Caco-2 (cell line): ENCODE measurements around the gene ATG7. TPM values are rescaled to one million over a fixed set of nuclear protein-coding genes. Genes with fewer than 3 reads are reported as not detected.
A peak's percentile ranks its signal among the peaks of the same experiment; 100 is the strongest.

Experiments
- Bru-seq: library from RNA; stranded (reverse); fragments of 400-500 nt; gene quantifications from one replicate; lab custom pipeline; 2021; lab: Mats Ljungman, UMichigan
- BruChase-seq, 2 experiments: library from RNA; stranded (reverse); fragments of 400-500 nt; gene quantifications; one replicate each; lab custom pipeline; 2021; lab: Mats Ljungman, UMichigan
- BruUV-seq: library from RNA; stranded (reverse); fragments of 400-500 nt; replicated peaks from 2 replicates; lab custom pipeline; 2021; lab: Mats Ljungman, UMichigan
- CTCF ChIA-PET: fragments of 300-600 bp; sonication (Branson Sonifier 250); formaldehyde crosslinking; loops from one replicate; lab custom pipeline; 2022; ENCODE audit warnings: antibody characterized with exemption; lab: Charles Lee
- POLR2A ChIA-PET: fragments of 300-600 bp; sonication (Branson Sonifier 250); formaldehyde crosslinking; loops from one replicate; lab custom pipeline; 2022; ENCODE audit warnings: antibody characterized with exemption; lab: Charles Lee
- DNase-seq, 2 experiments: peaks; one replicate each; pipeline versions ENCODE4 v3.0.0 to v3.0.0-alpha.2; 2020 to 2022
- H3K27me3 ChIP-seq: replicated peaks from 2 replicates; pipeline ENCODE4 v1.6.0; 2011; ENCODE audit warnings: low read length; ENCODE audit not compliant: control insufficient read depth, insufficient read depth
- H3K36me3 ChIP-seq: 2 replicates; pipeline ENCODE4 v1.5.1; 2011; ENCODE audit warnings: low read length; ENCODE audit not compliant: control insufficient read depth, insufficient read depth
- H3K4me1 ChIP-seq: fragments of 250-450 bp; sonication (Bioruptor Pico); 2 replicates; pipeline ENCODE4 v1.5.1; 2020; ENCODE audit warnings: mild to moderate bottlenecking
- H3K4me3 ChIP-seq: 2 replicates; pipeline ENCODE4 v1.5.1; 2011; ENCODE audit warnings: low read depth, mild to moderate bottlenecking, control low read depth, low read length
- H3K9me3 ChIP-seq: fragments of 250-450 bp; sonication (Bioruptor Pico); 2 replicates; pipeline ENCODE4 v1.5.1; 2020; ENCODE audit warnings: mild to moderate bottlenecking, moderate library complexity
- H3K27ac Mint-ChIP-seq: one replicate; pipeline ENCODE4 v1.8.0; 2022; ENCODE audit warnings: mixed read lengths; ENCODE audit not compliant: unreplicated experiment
- H3K27me3 Mint-ChIP-seq: one replicate; pipeline ENCODE4 v1.8.0; 2022; ENCODE audit warnings: mixed read lengths; ENCODE audit not compliant: insufficient read depth, unreplicated experiment
- H3K36me3 Mint-ChIP-seq: one replicate; pipeline ENCODE4 v1.8.0; 2022; ENCODE audit warnings: mild to moderate bottlenecking, mixed read lengths; ENCODE audit not compliant: insufficient read depth, unreplicated experiment
- H3K4me1 Mint-ChIP-seq: one replicate; pipeline ENCODE4 v1.8.0; 2022; ENCODE audit warnings: low read depth, mixed read lengths; ENCODE audit not compliant: unreplicated experiment
- H3K4me3 Mint-ChIP-seq: one replicate; pipeline ENCODE4 v1.8.0; 2022; ENCODE audit warnings: mild to moderate bottlenecking, moderate library complexity, mixed read lengths; ENCODE audit not compliant: unreplicated experiment
- H3K9me3 Mint-ChIP-seq: one replicate; pipeline ENCODE4 v1.8.0; 2022; ENCODE audit warnings: mixed read lengths; ENCODE audit not compliant: unreplicated experiment
- intact Hi-C: fragments of 100-400 bp; cut with micrococcal nuclease; formaldehyde crosslinking; loops from one replicate; pipeline ENCODE4 v1.10.0; 2022; ENCODE audit not compliant: unreplicated experiment
- long read RNA-seq: library from polyadenylated mRNA; stranded (forward); transcript quantifications from one replicate; pipeline ENCODE4 v2.0.0, GENCODE V29; 2022
- total RNA-seq: library from RNA; stranded (reverse); gene quantifications from 2 replicates; pipeline ENCODE4 v1.2.3, GENCODE V29; 2022
- TF ChIP-seq, protein P1 (sequence below), 2 experiments: fragments of 200-600 bp in 1 of 2; IDR thresholded peaks; 1 replicate in 1 of 2; 2 replicates in 1 of 2; pipeline versions ENCODE4 v1.5.1 to v1.8.0; 2011 to 2022; ENCODE audit warnings: antibody characterized with exemption in 1 of 2, control low read depth in 1 of 2, inconsistent platforms in 1 of 2, low read depth in 1 of 2, low read length in 1 of 2, mild to moderate bottlenecking in 1 of 2, moderate library complexity in 1 of 2; ENCODE audit not compliant: insufficient read depth in 1 of 2, severe bottlenecking in 1 of 2, unreplicated experiment in 1 of 2

Gene ATG7, protein sequence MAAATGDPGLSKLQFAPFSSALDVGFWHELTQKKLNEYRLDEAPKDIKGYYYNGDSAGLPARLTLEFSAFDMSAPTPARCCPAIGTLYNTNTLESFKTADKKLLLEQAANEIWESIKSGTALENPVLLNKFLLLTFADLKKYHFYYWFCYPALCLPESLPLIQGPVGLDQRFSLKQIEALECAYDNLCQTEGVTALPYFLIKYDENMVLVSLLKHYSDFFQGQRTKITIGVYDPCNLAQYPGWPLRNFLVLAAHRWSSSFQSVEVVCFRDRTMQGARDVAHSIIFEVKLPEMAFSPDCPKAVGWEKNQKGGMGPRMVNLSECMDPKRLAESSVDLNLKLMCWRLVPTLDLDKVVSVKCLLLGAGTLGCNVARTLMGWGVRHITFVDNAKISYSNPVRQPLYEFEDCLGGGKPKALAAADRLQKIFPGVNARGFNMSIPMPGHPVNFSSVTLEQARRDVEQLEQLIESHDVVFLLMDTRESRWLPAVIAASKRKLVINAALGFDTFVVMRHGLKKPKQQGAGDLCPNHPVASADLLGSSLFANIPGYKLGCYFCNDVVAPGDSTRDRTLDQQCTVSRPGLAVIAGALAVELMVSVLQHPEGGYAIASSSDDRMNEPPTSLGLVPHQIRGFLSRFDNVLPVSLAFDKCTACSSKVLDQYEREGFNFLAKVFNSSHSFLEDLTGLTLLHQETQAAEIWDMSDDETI
- total RNA-seq: 24.4 and 28.6 TPM in 2 replicates
- Bru-seq, nascent RNA: percentile 63 among the genes with signal in this experiment
- percentile 65 among the genes with signal in this experiment for BruChase-seq, experiment 1, labeled RNA remaining after a 2-hour chase
- BruChase-seq, experiment 2, labeled RNA remaining after a 6-hour chase: percentile 61 among the genes with signal in this experiment
- long read RNA-seq, full-length matches to known transcripts: 12 of 35 reads
- long read RNA-seq, partial matches to known transcripts: 11 of 35 reads
- long read RNA-seq, other reads (novel, unspliced or antisense): 12 of 35 reads

DNA sequence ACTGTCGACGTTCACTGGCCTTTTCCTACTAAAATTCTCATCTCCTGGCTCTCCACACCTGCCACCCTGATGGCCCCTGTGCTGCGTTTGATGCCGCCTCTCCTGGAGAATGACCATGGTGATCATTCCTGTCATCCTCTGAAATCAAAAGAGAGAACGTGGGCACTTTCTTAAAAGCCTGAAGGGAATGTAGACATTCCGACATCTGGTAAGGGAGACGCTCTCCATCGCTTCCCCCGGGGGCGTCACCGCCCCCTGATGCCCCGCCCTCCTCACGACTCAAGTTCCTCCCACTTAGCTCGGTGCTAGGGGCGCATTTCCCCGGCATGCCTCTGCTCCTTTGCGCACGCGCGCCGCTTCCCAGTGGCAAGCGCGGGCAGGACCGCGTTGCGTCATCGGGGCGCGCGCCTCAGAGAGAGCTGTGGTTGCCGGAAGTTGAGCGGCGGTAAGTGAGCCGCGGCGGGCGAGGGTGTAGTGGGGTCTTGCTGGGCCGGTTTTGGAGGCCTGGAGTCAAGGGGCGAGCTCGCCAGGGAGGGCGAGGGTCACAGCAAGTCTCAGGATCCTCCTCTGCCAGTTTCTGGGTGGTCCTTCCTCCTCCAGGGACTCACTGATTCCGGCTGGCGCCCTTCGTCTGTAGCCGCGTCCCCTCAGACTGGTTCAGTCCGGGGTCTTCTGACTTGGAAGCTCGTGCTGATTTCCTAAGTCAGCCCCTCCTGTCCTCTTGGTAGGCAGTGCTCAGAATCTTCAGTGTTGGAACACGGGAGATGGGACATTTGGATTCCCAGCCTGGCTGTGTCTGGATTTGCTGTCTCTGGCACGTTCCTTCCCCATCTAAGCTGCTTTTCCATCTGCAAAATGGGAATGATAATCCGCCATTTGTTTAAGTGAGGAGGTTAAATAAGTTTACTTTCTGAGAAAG, at the start of gene ATG7:
Gene ATG7 (plus strand): TSS at position 412 of the 919 bp plus-strand sequence. CDS start 26,299 bp downstream, outside the sequence.
- H3K9me3 ChIP-seq: no peaks in the 10 kb centered on the region
- H3K4me1 ChIP-seq: peaks cover 4% of the 10 kb centered on the region; the same call in 1 of the 2 replicates
- Mint-ChIP-seq H3K27me3 (peaks cover 2% of the 10 kb centered on the region), H3K27ac (peak within 1 kb of the TSS; percentile 93), H3K4me3 (peak within 1 kb of the TSS; percentile 91), H3K9me3 (peaks cover 10% of the 10 kb centered on the region), H3K36me3 (peaks cover 11% of the 10 kb centered on the region), H3K4me1 (peaks cover 12% of the 10 kb centered on the region)
- no peaks in the 10 kb centered on the region for H3K36me3 ChIP-seq
- TF ChIP-seq, protein P1, sequence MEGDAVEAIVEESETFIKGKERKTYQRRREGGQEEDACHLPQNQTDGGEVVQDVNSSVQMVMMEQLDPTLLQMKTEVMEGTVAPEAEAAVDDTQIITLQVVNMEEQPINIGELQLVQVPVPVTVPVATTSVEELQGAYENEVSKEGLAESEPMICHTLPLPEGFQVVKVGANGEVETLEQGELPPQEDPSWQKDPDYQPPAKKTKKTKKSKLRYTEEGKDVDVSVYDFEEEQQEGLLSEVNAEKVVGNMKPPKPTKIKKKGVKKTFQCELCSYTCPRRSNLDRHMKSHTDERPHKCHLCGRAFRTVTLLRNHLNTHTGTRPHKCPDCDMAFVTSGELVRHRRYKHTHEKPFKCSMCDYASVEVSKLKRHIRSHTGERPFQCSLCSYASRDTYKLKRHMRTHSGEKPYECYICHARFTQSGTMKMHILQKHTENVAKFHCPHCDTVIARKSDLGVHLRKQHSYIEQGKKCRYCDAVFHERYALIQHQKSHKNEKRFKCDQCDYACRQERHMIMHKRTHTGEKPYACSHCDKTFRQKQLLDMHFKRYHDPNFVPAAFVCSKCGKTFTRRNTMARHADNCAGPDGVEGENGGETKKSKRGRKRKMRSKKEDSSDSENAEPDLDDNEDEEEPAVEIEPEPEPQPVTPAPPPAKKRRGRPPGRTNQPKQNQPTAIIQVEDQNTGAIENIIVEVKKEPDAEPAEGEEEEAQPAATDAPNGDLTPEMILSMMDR (IDR thresholded peaks at IDR 0.05; ENCODE audit: insufficient read depth in 1 of 2, low read depth in 1 of 2, low read length in 1 of 2, severe bottlenecking in 1 of 2, unreplicated experiment in 1 of 2): no peak
- intact Hi-C loops: loop anchor here (1.0 kb wide), 1 partner anchor 43 kb away; no protein-coding TSS in a partner anchor
- BruUV-seq: TSS peak; percentile 77
- H3K27me3 ChIP-seq: no peaks in the 10 kb centered on the region
- peak; percentile 95 to 97 for DNase-seq
- peak within 1 kb of the TSS; percentile 89 for H3K4me3 ChIP-seq
- ChIA-PET POLR2A (interaction anchor here (0.6 to 1.2 kb wide), 11 partner anchors 11 to 646 kb away, joined by 3 to 8 read pairs (median 4); no protein-coding TSS in a partner anchor), CTCF (interaction anchor here (0.8 to 1.0 kb wide), 2 partner anchors 36 to 390 kb away, joined by 3 to 5 read pairs; no protein-coding TSS in a partner anchor)

DNA sequence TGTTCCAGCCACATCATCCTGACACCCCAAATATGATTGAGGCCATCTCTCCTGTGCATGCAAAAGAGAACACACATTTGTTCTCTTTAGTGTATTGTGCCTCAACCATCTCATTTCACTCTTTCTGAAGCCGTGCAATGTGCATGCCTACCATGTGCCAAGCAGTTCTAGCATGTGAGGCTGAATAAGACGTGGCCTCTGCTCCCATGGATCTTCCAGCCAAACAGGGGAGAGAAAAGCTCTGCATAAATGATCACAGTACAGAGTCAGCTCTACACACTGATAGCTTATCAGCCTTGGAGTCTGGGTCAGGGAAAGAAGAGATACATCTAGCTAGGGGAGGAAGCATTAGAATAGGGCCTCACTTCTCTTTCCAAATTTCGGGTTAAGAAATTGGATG, 48.2 kb upstream of the ATG7 start:
- no peaks in the 10 kb centered on the region for H3K27me3 ChIP-seq
- peaks cover 6% of the 10 kb centered on the region for H3K36me3 Mint-ChIP-seq
- H3K9me3 Mint-ChIP-seq: no peaks in the 10 kb centered on the region
- ChIA-PET POLR2A (no interaction called here), CTCF (no interaction called here)
- no peaks in the 10 kb centered on the region for H3K4me1 Mint-ChIP-seq
- H3K27ac Mint-ChIP-seq: no peak overlapping the region
- TF ChIP-seq, protein P1 (IDR thresholded peaks at IDR 0.05; ENCODE audit: insufficient read depth in 1 of 2, low read depth in 1 of 2, low read length in 1 of 2, severe bottlenecking in 1 of 2, unreplicated experiment in 1 of 2): no peak
- H3K4me3 ChIP-seq: no peak overlapping the region
- DNase-seq: no peak
- H3K4me1 ChIP-seq: no peaks in the 10 kb centered on the region
- H3K27me3 Mint-ChIP-seq: no peaks in the 10 kb centered on the region
- H3K9me3 ChIP-seq: no peaks in the 10 kb centered on the region
- H3K4me3 Mint-ChIP-seq: no peak overlapping the region
- BruUV-seq: no TSS peak
- intact Hi-C loops: no loop called here
- no peaks in the 10 kb centered on the region for H3K36me3 ChIP-seq
